Trophoblast cell (in vitro differentiated cells and primary cell): ENCODE data around the gene BLTP3B.

Experiments
- DNase-seq, 2 donors: peaks; one replicate each; pipeline ENCODE4 v3.0.0-alpha.2; 2016
- H2AFZ ChIP-seq: 2 replicates; pipeline ENCODE4 v1.6.1; 2013; ENCODE audit warnings: low read length, moderate library complexity, mild to moderate bottlenecking; ENCODE audit not compliant: insufficient read depth, poor library complexity
- H2AK5ac ChIP-seq: 2 replicates; pipeline ENCODE4 v1.6.1; 2013; ENCODE audit warnings: mild to moderate bottlenecking, low read length
- H2BK120ac ChIP-seq: 2 replicates; pipeline ENCODE4 v1.6.1; 2013; ENCODE audit warnings: low read length, mild to moderate bottlenecking, moderate library complexity; ENCODE audit not compliant: insufficient read depth, poor library complexity
- H2BK12ac ChIP-seq: 2 replicates; pipeline ENCODE4 v1.6.1; 2013; ENCODE audit warnings: mild to moderate bottlenecking, low read length, moderate library complexity
- H2BK5ac ChIP-seq: 2 replicates; pipeline ENCODE4 v1.6.1; 2013; ENCODE audit warnings: low read length, low read depth, moderate library complexity, mild to moderate bottlenecking; ENCODE audit not compliant: poor library complexity
- H3K14ac ChIP-seq: 2 replicates; pipeline ENCODE4 v1.6.1; 2013; ENCODE audit warnings: mild to moderate bottlenecking, low read length
- H3K18ac ChIP-seq: 2 replicates; pipeline ENCODE4 v1.6.1; 2013; ENCODE audit warnings: mild to moderate bottlenecking, low read length
- H3K23ac ChIP-seq: 2 replicates; pipeline ENCODE4 v1.6.1; 2013; ENCODE audit warnings: low read length
- H3K27ac ChIP-seq: 2 replicates; pipeline ENCODE4 v1.5.1; 2013; ENCODE audit warnings: low read depth, mild to moderate bottlenecking, inconsistent platforms, low read length, moderate library complexity
- H3K27me3 ChIP-seq: 2 replicates; pipeline ENCODE4 v1.6.1; 2013; ENCODE audit warnings: inconsistent platforms, mild to moderate bottlenecking, low read length, moderate library complexity; ENCODE audit not compliant: insufficient read depth
- H3K36me3 ChIP-seq, 2 experiments: 1 replicate in 1 of 2; 2 replicates in 1 of 2; pipeline ENCODE4 v1.6.1; 2013; ENCODE audit warnings: low read length in 2 of 2, mild to moderate bottlenecking in 2 of 2, moderate library complexity in 1 of 2; ENCODE audit not compliant: insufficient read depth in 2 of 2, control insufficient read depth in 1 of 2
- H3K4ac ChIP-seq: 2 replicates; pipeline ENCODE4 v1.6.1; 2013; ENCODE audit warnings: low read depth, mild to moderate bottlenecking, low read length, moderate library complexity
- H3K4me1 ChIP-seq, 2 experiments: 1 replicate in 1 of 2; 2 replicates in 1 of 2; pipeline ENCODE4 v1.6.1; 2013; ENCODE audit warnings: low read length in 2 of 2, mild to moderate bottlenecking in 2 of 2, moderate library complexity in 1 of 2; ENCODE audit not compliant: insufficient read depth in 2 of 2, control insufficient read depth in 1 of 2
- H3K4me2 ChIP-seq: 2 replicates; pipeline ENCODE4 v1.6.1; 2013; ENCODE audit warnings: inconsistent platforms, mild to moderate bottlenecking, low read length, moderate library complexity
- H3K4me3 ChIP-seq: 2 replicates; pipeline ENCODE4 v1.5.1; 2013; ENCODE audit warnings: mild to moderate bottlenecking, low read depth, low read length, inconsistent platforms
- H3K79me1 ChIP-seq: one replicate; pipeline ENCODE4 v1.6.1; 2013; ENCODE audit warnings: low read length
- H3K79me2 ChIP-seq: 2 replicates; pipeline ENCODE4 v1.6.1; 2013; ENCODE audit warnings: low read length, mild to moderate bottlenecking; ENCODE audit not compliant: control insufficient read depth, insufficient read depth, poor library complexity
- H3K9ac ChIP-seq: 2 replicates; pipeline ENCODE4 v1.6.1; 2013; ENCODE audit warnings: mild to moderate bottlenecking, low read length
- H3K9me3 ChIP-seq: 2 replicates; pipeline ENCODE4 v1.6.1; 2013; ENCODE audit warnings: low read depth, mild to moderate bottlenecking, control low read depth, inconsistent platforms, low read length; ENCODE audit not compliant: insufficient read depth
- H4K12ac ChIP-seq: 2 replicates; pipeline ENCODE4 v1.6.1; 2013; ENCODE audit warnings: low read depth, mild to moderate bottlenecking, low read length, moderate library complexity
- H4K8ac ChIP-seq: 2 replicates; pipeline ENCODE4 v1.6.1; 2013; ENCODE audit warnings: low read depth, mild to moderate bottlenecking, low read length, moderate library complexity
- H4K91ac ChIP-seq: one replicate; pipeline ENCODE4 v1.6.1; 2013; ENCODE audit warnings: low read depth, mild to moderate bottlenecking, low read length, moderate library complexity
- WGBS: extraction: QIAGEN DNeasy Blood & Tissue Kit; methylation state at CpG from one replicate; pipeline ENCODE4 v1.1.7; 2013; ENCODE audit warnings: missing lambda C conversion rate; ENCODE audit not compliant: insufficient read length, insufficient coverage; ENCODE audit errors: extremely low coverage; 5-methylcytosine and 5-hydroxymethylcytosine counted together

BLTP3B gene

DNA sequence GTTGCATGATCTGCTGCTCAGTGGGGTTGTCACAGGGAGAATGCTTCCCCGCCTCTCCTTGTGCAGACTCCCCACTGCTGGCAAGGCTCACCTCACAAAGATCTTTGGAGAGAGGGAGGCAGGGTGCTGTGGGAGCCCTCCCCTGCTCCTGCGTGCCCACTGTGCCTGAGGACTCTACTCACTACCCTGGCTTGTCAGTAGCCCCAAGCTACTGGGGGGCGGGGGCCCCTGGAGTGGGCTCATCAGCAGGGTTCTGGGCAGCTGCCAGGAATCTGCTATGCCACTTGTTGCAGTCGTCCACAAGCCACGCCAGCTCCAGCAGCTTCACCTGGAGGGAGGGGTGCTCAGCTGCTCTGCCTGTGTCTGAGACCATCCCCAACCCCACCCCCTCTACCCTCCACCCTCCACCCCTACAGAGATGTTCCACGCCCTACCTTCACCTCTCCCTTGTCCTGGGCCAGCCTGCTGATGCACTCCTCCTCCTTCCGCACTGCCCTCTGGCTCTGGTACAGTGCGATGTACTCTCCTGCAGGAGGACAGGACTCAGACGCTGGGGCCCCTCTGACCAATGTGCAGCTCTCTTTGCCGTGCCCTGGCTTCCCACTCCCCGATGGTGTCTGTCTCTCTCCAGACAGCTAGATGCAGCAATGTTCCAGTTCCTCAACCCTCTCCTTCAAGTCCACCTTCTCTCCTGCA lies 14.2 kb upstream of the BLTP3B start:
- no peak overlapping the region for H4K8ac ChIP-seq
- H2AK5ac ChIP-seq = no peak overlapping the region
- H4K12ac ChIP-seq = no peak overlapping the region
- no peak overlapping the region for H4K91ac ChIP-seq
- no peak overlapping the region for H3K27ac ChIP-seq
- H3K27me3 ChIP-seq = no peaks in the 10 kb centered on the region
- H2BK5ac ChIP-seq = no peak overlapping the region
- H3K18ac ChIP-seq = no peak overlapping the region
- no peaks in the 10 kb centered on the region for H3K79me1 ChIP-seq
- no peak overlapping the region for H3K4me2 ChIP-seq
- WGBS = no CpG with 5 or more reads among the region's 11 CpGs
- H3K36me3 ChIP-seq = no peaks in the 10 kb centered on the region
- no peak for DNase-seq
- H3K9ac ChIP-seq = no peak overlapping the region
- H3K4ac ChIP-seq = no peak overlapping the region
- no peak overlapping the region for H3K23ac ChIP-seq
- H3K79me2 ChIP-seq = no peaks in the 10 kb centered on the region
- H3K9me3 ChIP-seq = peaks cover 6% of the 10 kb centered on the region
- no peak overlapping the region for H2BK12ac ChIP-seq
- H3K4me1 ChIP-seq = peaks cover 0 to 2% of the 10 kb centered on the region in 2 experiments
- no peak overlapping the region for H3K4me3 ChIP-seq
- no peak overlapping the region for H2BK120ac ChIP-seq
- H2AFZ ChIP-seq = no peak overlapping the region
- no peak overlapping the region for H3K14ac ChIP-seq

DNA sequence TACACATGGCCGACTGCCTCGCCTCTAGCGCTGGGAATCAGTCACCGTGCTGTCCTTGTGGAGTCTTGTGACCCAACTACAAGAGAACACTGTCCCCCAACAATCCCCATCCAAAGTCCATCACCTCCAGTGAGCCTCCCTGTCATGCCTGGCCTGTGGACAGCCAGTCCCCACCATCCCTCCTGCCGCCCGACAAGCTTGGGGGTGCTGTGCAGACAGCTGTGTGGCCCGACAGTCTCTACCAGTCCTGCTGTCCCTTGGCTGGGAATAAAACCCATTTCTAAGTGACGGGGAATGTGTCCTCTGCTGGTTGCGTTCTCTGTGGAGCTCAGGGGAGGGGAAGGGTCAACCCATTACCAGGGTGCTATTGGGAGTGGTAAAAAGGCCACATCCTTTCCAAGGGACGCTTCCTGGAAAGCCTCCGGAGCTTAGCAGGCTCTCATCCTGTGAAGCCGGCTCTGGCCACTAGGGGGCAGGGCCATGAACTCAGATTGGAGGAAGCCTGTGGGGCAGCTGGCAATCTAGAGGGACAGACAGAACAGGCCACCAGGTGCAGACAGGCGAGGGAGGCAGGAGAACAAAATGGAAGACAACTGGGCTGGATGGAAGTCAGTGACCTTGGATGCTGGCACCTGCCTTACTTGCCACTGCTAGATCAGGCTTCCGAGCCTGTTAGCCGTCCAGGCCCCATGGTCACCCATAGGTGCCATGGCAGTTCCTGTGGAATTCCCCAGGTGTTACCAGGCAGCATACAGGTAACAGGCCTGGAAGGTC lies 12.0 kb upstream of the BLTP3B start:
- no peak overlapping the region for H2BK12ac ChIP-seq
- H3K14ac ChIP-seq = no peak overlapping the region
- no peak overlapping the region for H2AK5ac ChIP-seq
- H3K4ac ChIP-seq = no peak overlapping the region
- no peak overlapping the region for H3K4me3 ChIP-seq
- peak; percentile 84 to 94 for DNase-seq
- WGBS = no CpG with 5 or more reads among the region's 15 CpGs
- H3K9me3 ChIP-seq = peaks cover 6% of the 10 kb centered on the region
- no peaks in the 10 kb centered on the region for H3K79me2 ChIP-seq
- H4K91ac ChIP-seq = no peak overlapping the region
- H2BK120ac ChIP-seq = no peak overlapping the region
- H2AFZ ChIP-seq = peak overlapping the region; percentile 40
- H2BK5ac ChIP-seq = no peak overlapping the region
- H3K79me1 ChIP-seq = no peaks in the 10 kb centered on the region
- peaks cover 0 to 2% of the 10 kb centered on the region in 2 experiments for H3K4me1 ChIP-seq
- no peaks in the 10 kb centered on the region for H3K36me3 ChIP-seq
- no peak overlapping the region for H3K23ac ChIP-seq
- H3K4me2 ChIP-seq = no peak overlapping the region
- no peak overlapping the region for H3K18ac ChIP-seq
- peak overlapping the region; percentile 14 for H4K8ac ChIP-seq
- H3K9ac ChIP-seq = no peak overlapping the region
- no peaks in the 10 kb centered on the region for H3K27me3 ChIP-seq
- no peak overlapping the region for H4K12ac ChIP-seq
- H3K27ac ChIP-seq = no peak overlapping the region

DNA sequence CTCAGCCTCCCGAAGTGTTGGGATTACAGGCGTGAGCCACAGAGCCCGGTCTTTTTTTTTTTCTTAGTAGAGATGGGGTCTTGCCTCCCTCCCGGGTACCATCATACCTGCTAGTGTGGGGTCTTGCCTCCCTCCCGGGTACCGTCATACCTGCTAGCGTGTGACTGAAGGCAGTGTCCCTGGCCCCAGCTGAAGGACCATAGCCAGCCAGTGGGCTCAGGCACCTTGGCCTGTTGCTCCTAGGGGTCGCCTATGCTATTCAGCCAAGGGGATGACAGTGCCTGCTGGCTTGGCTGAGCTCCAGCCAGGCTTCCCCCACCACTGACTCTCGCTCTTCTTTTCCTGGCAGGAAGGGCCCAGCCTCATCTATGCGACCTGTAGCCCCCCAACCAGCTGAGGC lies 10.5 kb upstream of the BLTP3B start:
- Histone ChIP-seq H3K36me3 (no peaks in the 10 kb centered on the region), H3K18ac (no peak overlapping the region), H4K8ac (no peak overlapping the region), H3K4ac (no peak overlapping the region), H4K91ac (no peak overlapping the region), H2BK120ac (no peak overlapping the region), H3K9ac (no peak overlapping the region), H2BK5ac (no peak overlapping the region), H3K14ac (no peak overlapping the region), H3K27ac (no peak overlapping the region), H3K23ac (no peak overlapping the region), H2AFZ (no peak overlapping the region), H3K9me3 (no peaks in the 10 kb centered on the region), H3K79me2 (no peaks in the 10 kb centered on the region), H3K4me1 (peaks cover 0 to 2% of the 10 kb centered on the region in 2 experiments), H4K12ac (no peak overlapping the region), H3K27me3 (no peaks in the 10 kb centered on the region), H3K4me3 (no peak overlapping the region), H2BK12ac (no peak overlapping the region), H2AK5ac (peak overlapping the region; percentile 61), H3K79me1 (no peaks in the 10 kb centered on the region), H3K4me2 (no peak overlapping the region)
- WGBS = no CpG with 5 or more reads among the region's 10 CpGs
- DNase-seq = no peak

- no peak overlapping the region for H3K14ac ChIP-seq
- H4K8ac ChIP-seq = no peak overlapping the region
- no peaks in the 10 kb centered on the region for H3K79me2 ChIP-seq
- no peaks in the 10 kb centered on the region for H3K9me3 ChIP-seq
- no peaks in the 10 kb centered on the region for H3K27me3 ChIP-seq
- no peak overlapping the region for H3K23ac ChIP-seq
- H3K9ac ChIP-seq = no peak overlapping the region
- no CpG with 5 or more reads among the region's 2 CpGs for WGBS
- no peak overlapping the region for H3K4me2 ChIP-seq
- H2BK5ac ChIP-seq = no peak overlapping the region
- DNase-seq = no peak
- H3K79me1 ChIP-seq = no peaks in the 10 kb centered on the region
- no peak overlapping the region for H2AFZ ChIP-seq
- H4K12ac ChIP-seq = no peak overlapping the region
- no peak overlapping the region for H3K18ac ChIP-seq
- no peak overlapping the region for H2BK120ac ChIP-seq
- H2AK5ac ChIP-seq = no peak overlapping the region
- H4K91ac ChIP-seq = no peak overlapping the region
- H3K4ac ChIP-seq = no peak overlapping the region
- H3K4me3 ChIP-seq = no peak overlapping the region
- H3K27ac ChIP-seq = no peak overlapping the region
- H2BK12ac ChIP-seq = no peak overlapping the region
- H3K36me3 ChIP-seq = no peaks in the 10 kb centered on the region
- H3K4me1 ChIP-seq = peaks cover 0 to 2% of the 10 kb centered on the region in 2 experiments
These were observed 9.1 kb upstream of the BLTP3B start for GRCh38 chr12:100151769-100152168.
